K562 (cell line): ENCODE results near the gene TLNRD1. TPM values are rescaled to one million over a fixed set of nuclear protein-coding genes. Genes with fewer than 3 reads are reported as not detected.
A peak's percentile ranks its signal among the peaks of the same experiment; 100 is the strongest.

ENCODE experiments used
- ARID1B ChIP-seq: fragments of 450-650 bp; IDR thresholded peaks from 2 replicates; pipeline ENCODE4 v1.6.1; 2016; ENCODE audit warnings: antibody characterized with exemption, mild to moderate bottlenecking, inconsistent platforms
- C11orf30 ChIP-seq: fragments of 450-650 bp; IDR thresholded peaks from 2 replicates; pipeline ENCODE4 v1.6.1; 2016; ENCODE audit warnings: low read depth, mild to moderate bottlenecking
- CBFA2T3 ChIP-seq: fragments of 450-650 bp; IDR thresholded peaks from 2 replicates; pipeline ENCODE4 v1.6.1; 2017
- DNMT1 ChIP-seq: fragments of 450-650 bp; IDR thresholded peaks from 2 replicates; pipeline ENCODE4 v1.6.1; 2016; ENCODE audit warnings: antibody characterized with exemption, mild to moderate bottlenecking
- EWSR1 ChIP-seq: fragments of 450-650 bp; IDR thresholded peaks from 2 replicates; pipeline ENCODE4 v1.6.1; 2018; ENCODE audit warnings: borderline replicate concordance, mild to moderate bottlenecking, low read depth, moderate library complexity; ENCODE audit not compliant: partially characterized antibody
- FOXM1 ChIP-seq, 2 experiments: fragments of 450-650 bp in 1 of 2; sonication (generic) in 1 of 2; formaldehyde crosslinking in 1 of 2; IDR thresholded peaks; 2 replicates each; pipeline versions ENCODE4 v1.6.1 to v1.9.0; 2017 to 2022; ENCODE audit warnings: low read depth in 2 of 2, mild to moderate bottlenecking in 2 of 2, missing genetic modification reagents in 1 of 2, moderate library complexity in 1 of 2
- GTF2F1 ChIP-seq: IDR thresholded peaks from 2 replicates; pipeline ENCODE4 v1.6.1; 2011; ENCODE audit warnings: low read depth, low read length, improper control_type of control experiment
- HDAC3 ChIP-seq: fragments of 450-650 bp; IDR thresholded peaks from 2 replicates; pipeline ENCODE4 v1.6.1; 2018; ENCODE audit warnings: borderline replicate concordance, mild to moderate bottlenecking, moderate library complexity; ENCODE audit not compliant: partially characterized antibody
- KAT2B ChIP-seq: IDR thresholded peaks from one replicate; pipeline ENCODE4 v1.6.1; 2012; ENCODE audit warnings: low read depth, mild to moderate bottlenecking, control low read depth, inconsistent platforms, low read length, moderate library complexity
- NFIX ChIP-seq: fragments of 250-450 bp; sonication (Bioruptor Pico); IDR thresholded peaks from 2 replicates; pipeline ENCODE4 v1.4.0; 2020; ENCODE audit warnings: low read depth, mild to moderate bottlenecking, moderate library complexity
- SRF ChIP-seq, 2 experiments: fragments of 250-450, 450-650 bp in 1 of 2; sonication (Bioruptor Pico) in 1 of 2; sonication (generic) in 1 of 2; formaldehyde crosslinking; IDR thresholded peaks; 2 replicates each; pipeline versions ENCODE4 v1.5.0 to v1.5.1; 2020 to 2022; ENCODE audit warnings: mild to moderate bottlenecking in 1 of 2, missing genetic modification reagents in 1 of 2
- ZNF316 ChIP-seq: fragments of 450-650 bp; IDR thresholded peaks from 2 replicates; pipeline ENCODE4 v1.6.1; 2016
- ZNF408 ChIP-seq: fragments of 250-450 bp; sonication (Bioruptor Pico); IDR thresholded peaks from 2 replicates; pipeline ENCODE4 v1.4.0; 2020; ENCODE audit warnings: low read depth, mild to moderate bottlenecking, moderate library complexity
- ZNF41 ChIP-seq: fragments of 250-450 bp; sonication (Bioruptor Pico); conservative IDR thresholded peaks from 2 replicates; pipeline ENCODE4 v1.4.0; 2020; ENCODE audit warnings: mild to moderate bottlenecking
- ZNF707 ChIP-seq: fragments of 250-450 bp; sonication (Bioruptor Pico); conservative IDR thresholded peaks from 2 replicates; pipeline ENCODE4 v1.8.0; 2022; ENCODE audit warnings: inconsistent platforms, mild to moderate bottlenecking, moderate library complexity
- ZNF778 ChIP-seq: fragments of 450-650 bp; formaldehyde crosslinking; IDR thresholded peaks from 2 replicates; pipeline ENCODE4 v1.4.0; 2020; ENCODE audit warnings: mild to moderate bottlenecking, moderate library complexity
- polyA plus RNA-seq, 8 experiments: library from polyadenylated mRNA; depleted of rRNA in 4 of 8; stranded (reverse) in 5 of 8; unstranded in 3 of 8; fragments of >200 nt; fragmentation: Nextera tagmentation in 2 of 8; fragmentation: Illumina TruSeq in 1 of 8; extraction: Ambion mirVana in 2 of 8; extraction: Trizol in 1 of 8; gene quantifications; 2 replicates each; pipeline versions ENCODE4 v1.2.1 to v1.2.3, GENCODE V29; 2011 to 2014; ENCODE audit warnings: inconsistent platforms in 1 of 8, missing spikeins in 1 of 8
- total RNA-seq, 7 experiments: library from RNA; depleted of rRNA in 6 of 7; stranded (reverse); fragments of >200 nt in 6 of 7; fragmentation: Illumina TruSeq in 2 of 7; extraction: Trizol in 2 of 7; gene quantifications; 2 replicates each; pipeline versions ENCODE4 v1.2.1 to v1.2.3, GENCODE V29; 2011 to 2021; ENCODE audit warnings: low replicate concordance in 1 of 7
- TF ChIP-seq, protein P1 (sequence below): fragments of 250-450 bp; sonication (Bioruptor Pico); IDR thresholded peaks from 2 replicates; pipeline ENCODE4 v1.4.0; 2020
- TF ChIP-seq, protein P2 (sequence below): IDR thresholded peaks from 2 replicates; pipeline ENCODE4 v1.6.1; 2016; ENCODE audit warnings: missing genetic modification characterization, missing compliant biosample characterization
- TF ChIP-seq, protein P3 (sequence below): sonication (generic); formaldehyde crosslinking; IDR thresholded peaks from 2 replicates; pipeline ENCODE4 v1.8.0; 2022; ENCODE audit warnings: missing genetic modification reagents, mild to moderate bottlenecking, moderate library complexity, borderline replicate concordance
- TF ChIP-seq, protein P4 (sequence below): sonication (generic); formaldehyde crosslinking; IDR thresholded peaks from 2 replicates; pipeline ENCODE4 v1.8.0; 2022; ENCODE audit warnings: mild to moderate bottlenecking, missing genetic modification reagents

Gene TLNRD1
- total and polyA plus RNA-seq, 9 of the 15 experiments (the other 6 are each of a cell fraction or from before 2014, with no cell fraction given): 1.1 to 33.1 (median 5.7) TPM

DNA sequence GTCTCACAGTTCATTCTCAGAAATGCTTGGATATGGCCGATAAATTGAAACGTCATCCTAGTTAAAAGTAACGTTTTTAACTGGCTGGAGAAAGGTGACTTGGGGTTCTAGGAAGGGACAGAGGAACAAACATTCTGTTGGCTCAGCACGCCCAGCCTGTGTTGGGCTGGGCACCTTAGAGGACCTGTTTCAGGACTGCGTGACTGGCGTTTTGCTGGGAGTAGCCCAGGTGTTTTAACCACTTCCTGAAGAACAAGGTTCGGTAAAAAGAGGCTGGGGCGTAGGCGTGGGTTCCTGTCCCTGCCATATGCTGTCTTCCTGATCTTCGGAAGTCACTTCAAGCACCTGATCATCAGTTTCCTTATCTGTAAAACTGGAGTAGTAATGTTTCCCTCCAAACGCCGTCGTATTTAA lies 1.1 kb upstream of the TLNRD1 start (continued):
- TF ChIP-seq, protein P1, sequence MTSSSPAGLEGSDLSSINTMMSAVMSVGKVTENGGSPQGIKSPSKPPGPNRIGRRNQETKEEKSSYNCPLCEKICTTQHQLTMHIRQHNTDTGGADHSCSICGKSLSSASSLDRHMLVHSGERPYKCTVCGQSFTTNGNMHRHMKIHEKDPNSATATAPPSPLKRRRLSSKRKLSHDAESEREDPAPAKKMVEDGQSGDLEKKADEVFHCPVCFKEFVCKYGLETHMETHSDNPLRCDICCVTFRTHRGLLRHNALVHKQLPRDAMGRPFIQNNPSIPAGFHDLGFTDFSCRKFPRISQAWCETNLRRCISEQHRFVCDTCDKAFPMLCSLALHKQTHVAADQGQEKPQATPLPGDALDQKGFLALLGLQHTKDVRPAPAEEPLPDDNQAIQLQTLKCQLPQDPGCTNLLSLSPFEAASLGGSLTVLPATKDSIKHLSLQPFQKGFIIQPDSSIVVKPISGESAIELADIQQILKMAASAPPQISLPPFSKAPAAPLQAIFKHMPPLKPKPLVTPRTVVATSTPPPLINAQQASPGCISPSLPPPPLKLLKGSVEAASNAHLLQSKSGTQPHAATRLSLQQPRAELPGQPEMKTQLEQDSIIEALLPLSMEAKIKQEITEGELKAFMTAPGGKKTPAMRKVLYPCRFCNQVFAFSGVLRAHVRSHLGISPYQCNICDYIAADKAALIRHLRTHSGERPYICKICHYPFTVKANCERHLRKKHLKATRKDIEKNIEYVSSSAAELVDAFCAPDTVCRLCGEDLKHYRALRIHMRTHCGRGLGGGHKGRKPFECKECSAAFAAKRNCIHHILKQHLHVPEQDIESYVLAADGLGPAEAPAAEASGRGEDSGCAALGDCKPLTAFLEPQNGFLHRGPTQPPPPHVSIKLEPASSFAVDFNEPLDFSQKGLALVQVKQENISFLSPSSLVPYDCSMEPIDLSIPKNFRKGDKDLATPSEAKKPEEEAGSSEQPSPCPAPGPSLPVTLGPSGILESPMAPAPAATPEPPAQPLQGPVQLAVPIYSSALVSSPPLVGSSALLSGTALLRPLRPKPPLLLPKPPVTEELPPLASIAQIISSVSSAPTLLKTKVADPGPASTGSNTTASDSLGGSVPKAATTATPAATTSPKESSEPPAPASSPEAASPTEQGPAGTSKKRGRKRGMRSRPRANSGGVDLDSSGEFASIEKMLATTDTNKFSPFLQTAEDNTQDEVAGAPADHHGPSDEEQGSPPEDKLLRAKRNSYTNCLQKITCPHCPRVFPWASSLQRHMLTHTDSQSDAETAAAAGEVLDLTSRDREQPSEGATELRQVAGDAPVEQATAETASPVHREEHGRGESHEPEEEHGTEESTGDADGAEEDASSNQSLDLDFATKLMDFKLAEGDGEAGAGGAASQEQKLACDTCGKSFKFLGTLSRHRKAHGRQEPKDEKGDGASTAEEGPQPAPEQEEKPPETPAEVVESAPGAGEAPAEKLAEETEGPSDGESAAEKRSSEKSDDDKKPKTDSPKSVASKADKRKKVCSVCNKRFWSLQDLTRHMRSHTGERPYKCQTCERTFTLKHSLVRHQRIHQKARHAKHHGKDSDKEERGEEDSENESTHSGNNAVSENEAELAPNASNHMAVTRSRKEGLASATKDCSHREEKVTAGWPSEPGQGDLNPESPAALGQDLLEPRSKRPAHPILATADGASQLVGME (CRISPR knock-in tag): no peak
- TF ChIP-seq GTF2F1 (no peak), C11orf30 (peak; percentile 59), CBFA2T3 (peak; percentile 42), DNMT1 (no peak), ZNF707 (no peak), KAT2B (no peak), ZNF778 (no peak), NFIX (CRISPR knock-in tag) (no peak), ZNF41 (CRISPR knock-in tag) (no peak), ARID1B (peak; percentile 51), EWSR1 (no peak), HDAC3 (no peak), SRF (CRISPR knock-in tag; IDR thresholded peaks at IDR 0.05) (no peak), ZNF408 (CRISPR knock-in tag) (no peak), FOXM1 (IDR thresholded peaks at IDR 0.05; ENCODE audit: low read depth) (peak; percentile 53), FOXM1 (CRISPR knock-in tag; IDR thresholded peaks at IDR 0.05; ENCODE audit: low read depth) (no peak), ZNF316 (peak; percentile 84)
- TF ChIP-seq, protein P2, sequence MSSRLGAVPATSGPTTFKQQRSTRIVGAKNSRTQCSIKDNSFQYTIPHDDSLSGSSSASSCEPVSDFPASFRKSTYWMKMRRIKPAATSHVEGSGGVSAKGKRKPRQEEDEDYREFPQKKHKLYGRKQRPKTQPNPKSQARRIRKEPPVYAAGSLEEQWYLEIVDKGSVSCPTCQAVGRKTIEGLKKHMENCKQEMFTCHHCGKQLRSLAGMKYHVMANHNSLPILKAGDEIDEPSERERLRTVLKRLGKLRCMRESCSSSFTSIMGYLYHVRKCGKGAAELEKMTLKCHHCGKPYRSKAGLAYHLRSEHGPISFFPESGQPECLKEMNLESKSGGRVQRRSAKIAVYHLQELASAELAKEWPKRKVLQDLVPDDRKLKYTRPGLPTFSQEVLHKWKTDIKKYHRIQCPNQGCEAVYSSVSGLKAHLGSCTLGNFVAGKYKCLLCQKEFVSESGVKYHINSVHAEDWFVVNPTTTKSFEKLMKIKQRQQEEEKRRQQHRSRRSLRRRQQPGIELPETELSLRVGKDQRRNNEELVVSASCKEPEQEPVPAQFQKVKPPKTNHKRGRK (tag): no peak
- TF ChIP-seq, protein P3, sequence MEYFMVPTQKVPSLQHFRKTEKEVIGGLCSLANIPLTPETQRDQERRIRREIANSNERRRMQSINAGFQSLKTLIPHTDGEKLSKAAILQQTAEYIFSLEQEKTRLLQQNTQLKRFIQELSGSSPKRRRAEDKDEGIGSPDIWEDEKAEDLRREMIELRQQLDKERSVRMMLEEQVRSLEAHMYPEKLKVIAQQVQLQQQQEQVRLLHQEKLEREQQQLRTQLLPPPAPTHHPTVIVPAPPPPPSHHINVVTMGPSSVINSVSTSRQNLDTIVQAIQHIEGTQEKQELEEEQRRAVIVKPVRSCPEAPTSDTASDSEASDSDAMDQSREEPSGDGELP (CRISPR knock-in tag): peak; percentile 54; the same call in 1 of the 2 replicates
- TF ChIP-seq, protein P4, sequence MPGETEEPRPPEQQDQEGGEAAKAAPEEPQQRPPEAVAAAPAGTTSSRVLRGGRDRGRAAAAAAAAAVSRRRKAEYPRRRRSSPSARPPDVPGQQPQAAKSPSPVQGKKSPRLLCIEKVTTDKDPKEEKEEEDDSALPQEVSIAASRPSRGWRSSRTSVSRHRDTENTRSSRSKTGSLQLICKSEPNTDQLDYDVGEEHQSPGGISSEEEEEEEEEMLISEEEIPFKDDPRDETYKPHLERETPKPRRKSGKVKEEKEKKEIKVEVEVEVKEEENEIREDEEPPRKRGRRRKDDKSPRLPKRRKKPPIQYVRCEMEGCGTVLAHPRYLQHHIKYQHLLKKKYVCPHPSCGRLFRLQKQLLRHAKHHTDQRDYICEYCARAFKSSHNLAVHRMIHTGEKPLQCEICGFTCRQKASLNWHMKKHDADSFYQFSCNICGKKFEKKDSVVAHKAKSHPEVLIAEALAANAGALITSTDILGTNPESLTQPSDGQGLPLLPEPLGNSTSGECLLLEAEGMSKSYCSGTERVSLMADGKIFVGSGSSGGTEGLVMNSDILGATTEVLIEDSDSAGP (CRISPR knock-in tag): no peak
